Measurements from ENCODE around the gene MFSD6L. TPM values are rescaled to one million over a fixed set of nuclear protein-coding genes. Genes with fewer than 3 reads are reported as not detected.
"Not testable (repeated sequence)": the region's sequence is repeated elsewhere in the genome, so short reads cannot be mapped to it uniquely, and the experiment has no call there.

Gene MFSD6L
- total RNA-seq, 1 donor from 2014 or later, result not detected

DNA sequence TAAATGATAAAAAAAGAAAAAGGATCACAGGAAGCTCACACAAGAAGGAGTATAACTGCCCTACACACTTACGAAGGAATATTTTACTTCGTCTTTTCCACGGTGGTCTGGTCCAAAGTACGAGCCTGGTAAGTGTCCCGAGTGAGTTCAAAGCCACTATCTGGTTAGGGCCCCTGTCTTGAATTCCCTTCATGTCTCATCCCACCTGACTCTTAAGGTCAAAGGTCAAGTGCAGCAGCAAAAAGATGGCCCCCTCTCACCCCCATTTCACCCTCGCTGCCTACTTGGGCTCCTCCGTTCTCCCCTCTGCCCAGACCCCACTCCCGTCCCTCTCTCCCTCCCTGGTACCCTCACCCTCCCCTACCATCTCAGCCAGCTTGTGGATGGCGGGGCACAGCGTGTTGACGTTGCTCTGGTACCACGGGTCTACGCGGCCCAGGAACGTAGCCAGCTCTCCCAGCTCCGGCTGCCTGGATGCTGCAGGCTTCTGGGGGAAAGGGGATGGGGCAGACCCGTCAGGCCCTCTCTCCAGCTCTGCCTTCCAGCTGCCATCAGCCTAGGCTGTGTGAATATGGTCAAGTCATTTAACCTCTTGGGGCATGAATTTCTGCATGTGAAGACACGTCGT lies 27.8 kb upstream of the MFSD6L start:
- intact Hi-C loops (cut with DNase I), result no loop called here
- DNase-seq (ENCODE audit: low spot score), result no peak

- intact Hi-C loops (cut with DNase I), result no loop called here
Observed at GRCh38 chr17:8825802-8826201, 26.6 kb upstream of the MFSD6L start.

GRCh38 chr17:8823279-8823678 lies 24.1 kb upstream of the MFSD6L start:
- intact Hi-C loops (cut with DNase I), result no loop called here
- DNase-seq (ENCODE audit: low spot score), result no peak

More at GRCh38 chr17:8825802-8826201, 26.6 kb upstream of the MFSD6L start:
- DNase-seq (ENCODE audit: low spot score), result no peak

DNA sequence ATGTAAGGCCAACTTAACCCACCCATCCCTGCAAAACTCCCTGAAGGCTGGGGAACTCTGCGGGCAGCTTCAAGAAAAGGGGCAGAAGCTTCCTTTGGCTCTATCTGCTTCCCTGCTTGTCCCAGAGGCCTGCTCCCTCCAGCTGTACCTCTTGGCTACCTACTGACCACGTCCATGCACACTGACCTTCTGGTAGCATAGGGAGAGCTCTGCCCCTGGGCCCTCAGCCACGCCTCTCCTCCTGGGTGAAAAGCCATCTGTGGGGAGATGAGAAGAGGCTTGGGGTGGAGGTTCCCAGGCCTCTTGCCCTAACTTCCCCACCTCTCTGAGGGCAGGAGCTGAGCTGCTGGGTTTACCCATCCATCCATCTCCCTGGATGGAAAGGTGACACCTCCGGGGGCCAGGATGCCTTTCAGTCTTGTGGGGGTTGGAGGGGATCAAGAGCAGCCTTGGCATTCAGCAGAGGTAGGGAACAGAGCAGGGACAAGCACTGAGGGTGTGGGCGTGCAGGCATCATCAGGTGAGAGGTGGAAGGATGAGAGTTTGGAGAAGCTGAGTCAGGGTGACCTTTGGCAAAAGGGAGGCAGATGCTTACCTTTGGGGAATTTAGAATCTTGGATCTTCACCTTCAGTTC lies 23.4 kb upstream of the MFSD6L start:
- intact Hi-C loops (cut with DNase I), result no loop called here
- DNase-seq (ENCODE audit: low spot score), result no peak

- no peak for DNase-seq (ENCODE audit: low spot score)
- intact Hi-C loops (cut with DNase I), result no loop called here
Observed at GRCh38 chr17:8821446-8822105, 22.4 kb upstream of the MFSD6L start.

GRCh38 chr17:8820311-8821010 lies 21.3 kb upstream of the MFSD6L start:
- intact Hi-C loops (cut with DNase I), result no loop called here
- no peak for DNase-seq (ENCODE audit: low spot score)

DNA sequence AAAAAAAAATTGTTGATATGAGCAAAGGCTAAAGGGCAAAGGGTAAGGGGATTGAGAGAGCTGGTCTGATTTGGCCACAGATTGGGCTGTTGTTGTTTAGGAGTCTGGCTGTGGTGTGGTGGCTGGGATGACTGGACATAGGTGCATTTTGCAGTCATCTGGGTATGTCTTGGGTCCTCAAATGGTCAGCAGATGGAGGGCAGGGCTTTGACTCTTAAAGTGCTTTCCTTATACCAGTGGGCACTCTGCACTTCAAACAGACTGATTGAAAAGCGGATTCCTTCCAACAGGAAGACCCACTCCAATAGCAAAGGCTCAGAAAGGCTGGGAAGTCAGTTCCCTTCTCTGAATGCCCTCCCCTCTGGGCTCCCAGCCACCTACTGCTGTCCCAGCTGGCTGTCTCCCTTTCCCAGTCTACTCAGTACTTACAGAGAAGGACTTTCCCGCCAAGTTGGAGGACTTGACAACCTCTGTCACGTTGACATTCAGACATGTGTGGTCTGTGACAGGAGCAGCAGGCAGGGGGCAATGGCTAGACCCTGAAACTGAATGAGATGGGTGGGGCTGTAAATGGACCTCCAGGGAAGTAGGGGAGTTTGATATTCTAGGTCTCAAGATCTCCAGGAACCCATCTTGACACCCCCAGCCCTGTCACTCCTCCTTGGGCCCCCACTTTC lies 19.6 kb upstream of the MFSD6L start:
- intact Hi-C loops (cut with DNase I), result no loop called here
- no peak for DNase-seq (ENCODE audit: low spot score)

GRCh38 chr17:8818047-8818446 lies 18.9 kb upstream of the MFSD6L start:
- DNase-seq (ENCODE audit: low spot score), result no peak
- intact Hi-C loops (cut with DNase I), result no loop called here

GRCh38 chr17:8806926-8807550 lies 7.9 kb upstream of the MFSD6L start:
- intact Hi-C loops (cut with DNase I), result no loop called here
- DNase-seq (ENCODE audit: low spot score), result no peak

DNA sequence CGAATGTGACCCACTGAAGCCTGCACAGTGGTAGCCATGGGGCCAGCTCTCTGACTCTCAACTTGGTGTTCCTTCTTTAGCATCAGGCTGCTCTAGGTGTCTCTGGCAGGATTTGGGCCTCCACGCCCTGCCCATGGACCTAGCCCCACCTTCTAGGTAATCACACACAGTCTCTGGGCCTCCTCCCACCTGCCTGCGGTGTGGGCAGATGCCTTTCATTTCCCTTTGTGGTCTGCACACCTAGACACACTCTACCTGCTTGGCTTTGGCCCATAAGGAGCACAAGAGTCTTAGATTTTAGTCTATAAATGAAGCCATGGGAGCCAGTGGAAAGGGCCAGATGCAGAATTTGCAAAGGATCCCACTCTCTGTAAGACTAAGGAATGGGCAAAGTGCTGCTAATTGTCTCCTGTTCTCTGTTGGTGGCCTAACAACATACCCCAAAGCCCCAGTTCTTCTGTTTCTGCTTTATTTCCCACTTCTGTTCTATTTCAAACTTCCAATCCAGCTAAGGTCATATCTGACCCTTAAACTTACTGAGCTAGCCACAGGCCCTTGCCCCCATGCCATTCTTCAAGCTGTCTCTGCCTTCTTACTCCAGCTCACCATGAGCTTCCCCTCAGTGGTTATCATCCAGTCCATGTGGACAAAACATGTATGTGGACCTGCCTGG lies 7.2 kb upstream of the MFSD6L start:
- intact Hi-C loops (cut with DNase I), result no loop called here
- DNase-seq (ENCODE audit: low spot score), result no peak

GRCh38 chr17:8805396-8805795 lies 6.2 kb upstream of the MFSD6L start:
- intact Hi-C loops (cut with DNase I); DNase-seq (ENCODE audit: low spot score): not testable (repeated sequence)

DNA sequence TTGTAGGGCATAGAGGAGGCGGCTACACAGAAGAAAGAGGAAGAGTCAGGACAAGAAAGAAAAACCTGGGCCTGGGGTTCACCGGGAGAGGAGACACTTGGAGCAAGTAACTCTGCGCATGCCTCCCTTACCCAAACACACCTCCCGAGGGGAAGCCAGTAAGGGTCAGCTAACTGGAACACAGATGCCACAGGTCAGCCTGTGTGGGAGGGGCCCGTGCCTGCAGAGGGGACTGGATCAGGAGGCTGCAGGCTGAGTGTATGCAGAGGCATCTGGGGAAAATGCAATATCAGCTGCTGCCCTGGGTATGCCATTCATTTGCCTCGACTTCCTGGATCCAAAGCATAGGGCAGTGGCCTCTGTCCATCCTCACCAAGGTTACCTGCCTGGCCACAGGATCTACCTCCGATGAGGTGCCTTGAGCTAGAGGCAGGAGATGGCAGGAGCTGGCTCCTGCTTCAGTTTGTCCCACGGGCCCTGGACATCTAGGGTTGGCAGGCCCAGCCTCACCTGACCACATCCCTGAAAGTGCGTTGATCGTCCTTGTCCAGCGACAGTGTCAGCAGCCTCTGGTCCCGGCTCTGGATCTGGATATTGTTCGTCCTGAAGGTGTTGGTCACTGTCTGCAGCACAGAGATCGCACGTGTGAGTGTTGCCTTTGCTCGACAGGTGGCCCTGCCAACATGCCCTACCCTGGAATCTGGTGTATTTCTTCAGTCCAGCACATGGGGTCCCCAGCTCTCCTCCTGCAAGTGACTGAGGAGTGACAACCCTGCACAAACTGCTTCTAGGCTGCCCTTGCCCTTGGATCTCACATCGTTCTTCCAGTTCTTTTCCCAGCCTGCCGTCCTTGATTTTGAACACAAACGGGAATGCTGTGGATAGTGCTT lies 4.6 kb upstream of the MFSD6L start:
- no peak for DNase-seq (ENCODE audit: low spot score)
- intact Hi-C loops (cut with DNase I), result no loop called here

- no peak for DNase-seq (ENCODE audit: low spot score)
- intact Hi-C loops (cut with DNase I), result no loop called here
Observed at GRCh38 chr17:8801135-8801840, 2.1 kb upstream of the MFSD6L start.

DNA sequence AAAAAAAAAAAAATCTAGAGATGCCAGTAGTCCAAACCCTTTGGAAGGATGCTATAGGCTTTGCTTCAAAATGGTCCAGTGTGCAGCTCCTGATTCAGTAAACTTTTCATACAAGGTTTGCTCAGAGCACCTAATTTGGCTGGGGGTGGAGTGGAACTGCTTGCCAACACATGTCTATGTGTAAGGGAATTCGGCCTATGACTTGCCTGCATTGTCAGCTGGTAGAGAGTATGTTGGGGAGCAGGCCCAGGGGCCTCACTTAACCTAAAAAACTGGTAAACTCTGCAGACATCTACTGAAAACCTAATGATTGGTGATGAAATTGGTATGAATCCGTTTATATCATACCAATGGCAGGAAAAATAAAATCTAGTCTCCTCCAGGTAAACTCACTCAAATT lies 1.5 kb upstream of the MFSD6L start:
- no peak for DNase-seq (ENCODE audit: low spot score)
- intact Hi-C loops (cut with DNase I), result no loop called here

DNA sequence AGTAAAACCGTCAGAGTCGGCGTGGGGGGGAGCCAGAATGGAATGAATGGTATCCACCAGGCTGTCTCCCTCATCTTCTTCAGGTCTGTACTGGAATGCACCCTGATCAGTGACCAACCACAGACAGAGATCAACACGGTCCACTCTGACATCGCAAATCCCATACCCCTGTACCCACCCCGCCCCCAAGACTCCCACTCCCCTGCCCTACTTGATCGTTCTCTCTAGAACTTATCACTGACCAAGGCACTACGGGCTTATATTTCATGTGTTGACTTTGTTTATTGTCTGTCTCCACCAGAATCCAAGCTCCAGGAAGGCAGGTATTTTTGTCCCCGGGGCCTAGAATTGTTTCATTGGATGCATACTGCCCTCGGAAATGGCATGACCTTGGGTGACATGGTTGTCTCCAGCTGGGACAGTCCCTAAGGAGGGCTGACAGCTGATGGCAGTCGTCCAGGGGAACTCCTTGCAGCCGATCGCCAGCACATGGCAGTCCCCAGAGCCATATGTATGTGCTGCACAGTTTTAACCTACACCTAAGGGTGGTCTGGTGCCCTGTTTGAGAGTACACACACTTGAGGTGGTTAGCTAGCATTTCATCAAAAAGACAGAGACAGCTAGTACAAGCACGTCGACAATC lies 526 bp upstream of the MFSD6L start:
- intact Hi-C loops (cut with DNase I), result no loop called here
- DNase-seq (ENCODE audit: low spot score), result no peak

DNA sequence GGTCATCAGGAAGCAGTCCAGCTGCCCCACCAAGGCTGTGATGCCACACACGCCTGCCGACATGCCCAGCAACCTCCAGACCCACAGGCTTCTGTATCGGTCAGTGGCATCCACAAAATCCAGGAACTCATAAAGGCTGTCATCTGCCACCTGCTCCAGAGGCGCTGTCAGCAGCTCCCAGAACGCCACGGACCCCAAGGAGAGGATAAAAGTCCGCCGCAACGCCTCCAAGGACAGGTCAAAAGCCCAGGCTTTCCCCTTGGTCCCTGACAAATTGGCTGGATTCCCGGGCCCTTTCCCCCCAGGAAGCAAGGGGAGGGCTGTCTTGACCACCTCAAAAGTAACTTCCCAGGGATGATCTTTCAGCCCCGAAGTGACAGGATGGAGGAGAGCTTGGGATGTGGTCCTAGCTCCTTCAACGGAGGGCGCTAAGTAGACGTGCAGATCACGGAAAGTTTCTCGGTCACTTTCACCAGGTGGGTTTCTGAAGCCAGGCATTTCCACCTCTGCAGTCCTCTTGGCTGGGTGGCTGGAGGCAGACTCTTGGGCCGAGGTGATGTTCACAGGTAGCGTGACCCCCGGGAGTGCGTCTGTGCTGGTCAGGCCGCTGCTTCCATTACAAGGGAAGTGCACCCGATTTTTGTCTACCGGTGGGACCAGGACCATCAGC lies 854 bp downstream of the MFSD6L start:
- no peak for DNase-seq (ENCODE audit: low spot score)
- intact Hi-C loops (cut with DNase I), result no loop called here

All from cardiac septum (tissue), 1 donor.